SIG-M5 treated with dmso at 0.1 percent for 504 hours (cell line): Measurements from ENCODE around the gene COL6A1.

Experiments used
- DNase-seq: peaks from one replicate; lab custom pipeline; 2025; ENCODE audit not compliant: unreplicated experiment; lab: John Stamatoyannopoulos, UW

The COL6A1 gene

GRCh38 chr21:45993210-45994085 lies 11.9 kb downstream of the COL6A1 start:
- DNase-seq, result no peak

- no peak for DNase-seq
Measured at GRCh38 chr21:45994086-45994661, 12.6 kb downstream of the COL6A1 start.

- DNase-seq, result no peak
Measured at GRCh38 chr21:45994759-45995685, 13.5 kb downstream of the COL6A1 start.

GRCh38 chr21:45995686-45996179 lies 14.2 kb downstream of the COL6A1 start:
- no peak for DNase-seq

- DNase-seq, result no peak
Measured at GRCh38 chr21:45996311-45997204, 15.0 kb downstream of the COL6A1 start.

GRCh38 chr21:45997205-45997494 lies 15.6 kb downstream of the COL6A1 start:
- no peak for DNase-seq

GRCh38 chr21:45997495-45998275 lies 16.1 kb downstream of the COL6A1 start:
- DNase-seq, result no peak

GRCh38 chr21:45998276-45998701 lies 16.7 kb downstream of the COL6A1 start:
- no peak for DNase-seq

GRCh38 chr21:45998871-45999580 lies 17.5 kb downstream of the COL6A1 start:
- DNase-seq, result no peak

GRCh38 chr21:45999581-46000181 lies 18.1 kb downstream of the COL6A1 start:
- DNase-seq, result no peak

GRCh38 chr21:46000182-46000730 lies 18.7 kb downstream of the COL6A1 start:
- no peak for DNase-seq

GRCh38 chr21:46000731-46001641 lies 19.4 kb downstream of the COL6A1 start:
- DNase-seq, result no peak

- DNase-seq, result no peak
Measured at GRCh38 chr21:46001821-46002681, 20.5 kb downstream of the COL6A1 start.

- DNase-seq, result no peak
Measured at GRCh38 chr21:46002841-46003574, 21.4 kb downstream of the COL6A1 start.

GRCh38 chr21:46003575-46004007 lies 22.0 kb downstream of the COL6A1 start:
- DNase-seq, result no peak
